ENCODE results near the gene UNC5C. TPM values are rescaled to one million over a fixed set of nuclear protein-coding genes. Genes with fewer than 3 reads are reported as not detected.

UNC5C gene
- polyA plus RNA-seq, 1 experiment: not detected

DNA sequence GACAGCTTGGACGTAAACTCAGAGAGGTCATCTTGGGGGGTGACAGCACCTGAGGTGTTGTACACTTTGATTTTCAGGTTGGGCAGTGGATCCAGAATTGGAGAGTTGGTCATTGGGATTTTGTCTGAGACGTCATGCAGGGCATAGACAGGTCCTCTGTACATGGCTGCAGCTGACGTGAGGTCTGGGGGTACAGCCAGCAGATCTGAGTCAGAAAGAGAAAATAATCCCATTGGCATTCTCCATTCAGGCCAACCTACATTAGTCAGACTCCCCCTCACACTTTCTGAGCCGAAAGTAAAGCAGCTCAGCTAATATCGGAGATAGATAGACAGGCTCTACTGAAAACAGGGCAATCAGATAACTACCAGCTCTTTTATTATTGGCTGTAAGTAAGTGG lies 329.7 kb downstream of the UNC5C start:
- CTCF ChIA-PET: interaction anchor here (0.5 kb wide), 1 partner anchor 139 kb away, joined by 4 read pairs; no protein-coding TSS in a partner anchor
- H3K4me3 ChIP-seq (ENCODE audit: low read depth, low read length): no peak overlapping the region
- no peak for DNase-seq (ENCODE audit: low read depth)
- no peaks in the 10 kb centered on the region for H3K36me3 ChIP-seq (ENCODE audit: control insufficient read depth, insufficient read depth, low read length)
- TF ChIP-seq, protein P1, sequence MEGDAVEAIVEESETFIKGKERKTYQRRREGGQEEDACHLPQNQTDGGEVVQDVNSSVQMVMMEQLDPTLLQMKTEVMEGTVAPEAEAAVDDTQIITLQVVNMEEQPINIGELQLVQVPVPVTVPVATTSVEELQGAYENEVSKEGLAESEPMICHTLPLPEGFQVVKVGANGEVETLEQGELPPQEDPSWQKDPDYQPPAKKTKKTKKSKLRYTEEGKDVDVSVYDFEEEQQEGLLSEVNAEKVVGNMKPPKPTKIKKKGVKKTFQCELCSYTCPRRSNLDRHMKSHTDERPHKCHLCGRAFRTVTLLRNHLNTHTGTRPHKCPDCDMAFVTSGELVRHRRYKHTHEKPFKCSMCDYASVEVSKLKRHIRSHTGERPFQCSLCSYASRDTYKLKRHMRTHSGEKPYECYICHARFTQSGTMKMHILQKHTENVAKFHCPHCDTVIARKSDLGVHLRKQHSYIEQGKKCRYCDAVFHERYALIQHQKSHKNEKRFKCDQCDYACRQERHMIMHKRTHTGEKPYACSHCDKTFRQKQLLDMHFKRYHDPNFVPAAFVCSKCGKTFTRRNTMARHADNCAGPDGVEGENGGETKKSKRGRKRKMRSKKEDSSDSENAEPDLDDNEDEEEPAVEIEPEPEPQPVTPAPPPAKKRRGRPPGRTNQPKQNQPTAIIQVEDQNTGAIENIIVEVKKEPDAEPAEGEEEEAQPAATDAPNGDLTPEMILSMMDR (IDR thresholded peaks at IDR 0.05; ENCODE audit: insufficient read depth, low read depth, low read length): no peak
- H3K27me3 ChIP-seq (ENCODE audit: control insufficient read depth, insufficient read depth, low read length): no peaks in the 10 kb centered on the region
- POLR2A ChIA-PET: no interaction called here

DNA sequence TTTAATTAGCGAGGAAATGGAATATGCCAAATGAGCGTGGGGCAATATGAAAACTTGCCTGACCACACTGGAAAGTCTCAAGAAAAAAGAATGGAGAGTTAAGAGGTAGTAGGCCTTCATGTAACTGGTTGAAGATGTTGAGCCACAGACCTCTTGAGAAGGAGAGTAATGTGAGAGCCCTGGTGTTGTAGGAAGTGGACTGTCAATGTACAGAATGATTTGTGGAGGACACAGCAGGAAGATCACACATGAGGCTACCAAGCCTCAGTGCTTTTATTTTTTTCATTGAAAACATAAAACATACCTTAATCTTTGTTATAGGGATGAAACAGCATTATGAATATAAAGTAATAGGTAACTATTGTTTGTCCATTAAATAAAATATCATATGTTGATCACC lies 331.6 kb downstream of the UNC5C start:
- Histone ChIP-seq H3K4me3 (ENCODE audit: low read depth, low read length) (no peak overlapping the region), H3K27me3 (ENCODE audit: control insufficient read depth, insufficient read depth, low read length) (no peaks in the 10 kb centered on the region), H3K36me3 (ENCODE audit: control insufficient read depth, insufficient read depth, low read length) (no peaks in the 10 kb centered on the region)
- no peak for DNase-seq (ENCODE audit: low read depth)
- CTCF ChIA-PET: no interaction called here
- POLR2A ChIA-PET: no interaction called here
- TF ChIP-seq, protein P1 (IDR thresholded peaks at IDR 0.05; ENCODE audit: insufficient read depth, low read depth, low read length): no peak

DNA sequence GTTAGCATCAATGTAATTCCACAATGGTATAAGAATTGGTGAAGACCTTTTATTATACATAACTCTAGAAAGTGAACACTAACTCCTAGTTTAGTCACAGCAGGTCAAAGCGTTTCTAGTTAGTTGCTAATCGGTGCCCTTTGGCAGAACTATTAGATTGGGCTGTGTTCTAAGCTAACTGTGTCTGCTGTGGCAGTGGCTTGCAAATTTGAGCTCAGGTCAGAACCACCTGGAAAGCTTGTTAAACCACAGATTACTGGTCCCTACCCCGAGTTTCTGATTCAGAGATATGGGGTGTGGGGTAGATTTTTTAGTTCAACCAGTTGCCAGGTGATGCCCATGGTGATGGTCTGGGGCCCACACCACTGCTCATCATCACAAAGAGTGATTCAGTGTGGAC lies 332.1 kb downstream of the UNC5C start:
- H3K36me3 ChIP-seq (ENCODE audit: control insufficient read depth, insufficient read depth, low read length): no peaks in the 10 kb centered on the region
- no peaks in the 10 kb centered on the region for H3K27me3 ChIP-seq (ENCODE audit: control insufficient read depth, insufficient read depth, low read length)
- no peak overlapping the region for H3K4me3 ChIP-seq (ENCODE audit: low read depth, low read length)
- ChIA-PET POLR2A (no interaction called here), CTCF (no interaction called here)
- TF ChIP-seq, protein P1 (IDR thresholded peaks at IDR 0.05; ENCODE audit: insufficient read depth, low read depth, low read length): no peak
- no peak for DNase-seq (ENCODE audit: low read depth)

DNA sequence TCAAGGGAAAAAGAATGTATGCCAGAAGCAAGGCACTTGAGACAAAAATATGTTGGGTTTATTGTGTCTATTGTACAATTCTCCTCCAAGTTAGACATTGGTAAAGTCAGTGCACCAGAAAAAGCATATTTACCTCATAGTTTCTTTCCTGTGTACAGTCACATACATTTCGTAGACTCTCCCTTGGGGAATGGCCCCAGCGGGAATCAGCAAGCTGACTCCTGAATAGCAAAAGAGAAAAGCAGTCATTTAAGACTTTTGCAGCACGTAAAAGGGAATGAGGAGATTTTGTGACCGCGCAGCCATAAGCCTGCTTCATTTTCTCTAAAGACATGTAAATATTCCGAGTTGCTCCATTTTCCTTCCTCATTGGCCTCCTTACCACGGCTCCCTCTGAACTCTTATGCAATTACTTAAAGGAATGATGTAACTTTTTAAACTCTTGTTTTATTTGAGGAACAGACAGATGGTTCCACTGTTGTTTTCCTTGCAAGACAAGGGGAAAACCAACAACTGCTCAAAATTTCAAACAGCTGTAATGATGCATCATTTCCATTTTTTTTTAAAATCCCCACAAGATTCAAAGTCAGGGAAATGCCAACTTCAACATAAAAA lies 332.7 kb downstream of the UNC5C start:
- no peak for DNase-seq (ENCODE audit: low read depth)
- TF ChIP-seq, protein P1 (IDR thresholded peaks at IDR 0.05; ENCODE audit: insufficient read depth, low read depth, low read length): no peak
- POLR2A ChIA-PET: no interaction called here
- no peaks in the 10 kb centered on the region for H3K36me3 ChIP-seq (ENCODE audit: control insufficient read depth, insufficient read depth, low read length)
- H3K27me3 ChIP-seq (ENCODE audit: control insufficient read depth, insufficient read depth, low read length): no peaks in the 10 kb centered on the region
- no peak overlapping the region for H3K4me3 ChIP-seq (ENCODE audit: low read depth, low read length)
- CTCF ChIA-PET: no interaction called here

DNA sequence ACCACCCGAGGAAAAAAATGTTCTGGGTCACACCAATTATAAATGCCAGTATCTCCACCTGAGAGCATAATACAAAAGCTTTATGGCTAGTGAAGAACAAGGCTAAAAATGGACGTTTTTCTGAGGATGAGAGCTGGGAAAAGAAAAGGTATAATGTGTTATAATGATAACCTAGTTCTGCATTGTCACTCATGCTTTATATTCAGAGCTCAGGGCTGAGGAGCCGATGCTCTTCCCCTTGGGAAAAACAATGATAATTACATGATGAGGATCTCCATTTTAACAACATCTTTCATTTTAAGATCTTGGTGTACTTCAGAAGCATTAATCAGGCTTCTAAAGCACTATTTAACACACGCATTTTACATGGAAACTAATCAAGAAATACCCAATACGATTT lies 333.7 kb downstream of the UNC5C start:
- Histone ChIP-seq H3K4me3 (ENCODE audit: low read depth, low read length) (no peak overlapping the region), H3K36me3 (ENCODE audit: control insufficient read depth, insufficient read depth, low read length) (no peaks in the 10 kb centered on the region), H3K27me3 (ENCODE audit: control insufficient read depth, insufficient read depth, low read length) (no peaks in the 10 kb centered on the region)
- no peak for DNase-seq (ENCODE audit: low read depth)
- TF ChIP-seq, protein P1 (IDR thresholded peaks at IDR 0.05; ENCODE audit: insufficient read depth, low read depth, low read length): no peak
- CTCF ChIA-PET: no interaction called here
- POLR2A ChIA-PET: no interaction called here
